PC-3 (cell line): Measurements from ENCODE around the gene DPH3. TPM values are rescaled to one million over a fixed set of nuclear protein-coding genes. Genes with fewer than 3 reads are reported as not detected.

Experiments used
- ATAC-seq: fragments of 200-7000 bp; cut with Tn5 transposase; 2 replicates; pipeline ENCODE4 v1.9.1; 2020; ENCODE audit warnings: mild to moderate bottlenecking, moderate library complexity
- BruUV-seq: library from RNA; stranded (reverse); fragments of 400-500 nt; replicated peaks from 2 replicates; lab custom pipeline; 2021; lab: Mats Ljungman, UMichigan
- CTCF ChIA-PET: fragments of 300-600 bp; sonication (Branson Sonifier 250); formaldehyde crosslinking; loops from one replicate; lab custom pipeline; 2022; ENCODE audit warnings: antibody characterized with exemption; lab: Charles Lee
- POLR2A ChIA-PET: fragments of 300-600 bp; sonication (Branson Sonifier 250); formaldehyde crosslinking; loops from one replicate; lab custom pipeline; 2022; ENCODE audit warnings: antibody characterized with exemption; ENCODE audit not compliant: unreplicated experiment; lab: Charles Lee
- DNase-seq: peaks from one replicate; pipeline ENCODE4 v3.0.0-alpha.2; 2015
- H2AFZ ChIP-seq: fragments of 300-600 bp; sonication (generic); 2 replicates; pipeline ENCODE4 v1.6.0; 2016; ENCODE audit warnings: antibody characterized with exemption, low read length
- H3F3A ChIP-seq: fragments of 300-600 bp; sonication (generic); one replicate; pipeline ENCODE4 v1.6.0; 2017; ENCODE audit warnings: antibody characterized with exemption, low read length, control low read depth, mild to moderate bottlenecking; ENCODE audit not compliant: unreplicated experiment
- H3K27ac ChIP-seq: fragments of 300-600 bp; sonication (generic); 2 replicates; pipeline ENCODE4 v1.5.1; 2016; ENCODE audit warnings: mild to moderate bottlenecking, low read length
- H3K27me3 ChIP-seq: fragments of 300-600 bp; sonication (generic); 2 replicates; pipeline ENCODE4 v1.6.1; 2016; ENCODE audit warnings: low read length, mixed read lengths
- H3K36me3 ChIP-seq: fragments of 300-600 bp; sonication (generic); 2 replicates; pipeline ENCODE4 v1.6.1; 2016; ENCODE audit warnings: low read depth, mixed run types, low read length, mixed read lengths
- H3K4me1 ChIP-seq: fragments of 300-600 bp; sonication (generic); 2 replicates; pipeline ENCODE4 v1.5.1; 2016; ENCODE audit warnings: low read length; ENCODE audit not compliant: insufficient read depth
- H3K4me2 ChIP-seq: fragments of 300-600 bp; sonication (generic); 2 replicates; pipeline ENCODE4 v1.6.0; 2016; ENCODE audit warnings: low read length
- H3K4me3 ChIP-seq: fragments of 300-600 bp; sonication (generic); 2 replicates; pipeline ENCODE4 v1.5.1; 2016; ENCODE audit warnings: mild to moderate bottlenecking, low read length, mixed read lengths
- H3K79me2 ChIP-seq: fragments of 300-600 bp; sonication (generic); 2 replicates; pipeline ENCODE4 v1.6.1; 2017; ENCODE audit warnings: low read length, mixed read lengths
- H3K9ac ChIP-seq: fragments of 300-600 bp; sonication (generic); 2 replicates; pipeline ENCODE4 v1.6.0; 2016; ENCODE audit warnings: mild to moderate bottlenecking, low read length
- H3K9me2 ChIP-seq: fragments of 300-600 bp; sonication (generic); replicated peaks from 2 replicates; pipeline ENCODE4 v1.6.1; 2016; ENCODE audit warnings: mixed run types, low read length, mixed read lengths
- H3K9me3 ChIP-seq: fragments of 300-600 bp; sonication (generic); 2 replicates; pipeline ENCODE4 v1.6.1; 2016; ENCODE audit warnings: low read length, mixed read lengths
- H4K20me1 ChIP-seq: fragments of 300-600 bp; sonication (generic); 2 replicates; pipeline ENCODE4 v1.6.1; 2016; ENCODE audit warnings: low read length, mixed read lengths
- CTCF ChIP-seq: fragments of 300-600 bp; sonication (generic); conservative IDR thresholded peaks from 2 replicates; pipeline ENCODE4 v1.5.1; 2017; ENCODE audit warnings: antibody characterized with exemption, low read depth, mild to moderate bottlenecking, low read length
- EZH2 ChIP-seq: fragments of 300-600 bp; sonication (generic); IDR thresholded peaks from one replicate; pipeline ENCODE4 v1.6.1; 2017; ENCODE audit warnings: antibody characterized with exemption, mild to moderate bottlenecking, low read length; ENCODE audit not compliant: unreplicated experiment
- EZH2phosphoT487 ChIP-seq: fragments of 300-600 bp; sonication (generic); IDR thresholded peaks from 2 replicates; pipeline ENCODE4 v1.6.1; 2018; ENCODE audit warnings: mild to moderate bottlenecking, antibody characterized with exemption, low read length, borderline replicate concordance
- intact Hi-C: fragments of 100-400 bp; cut with micrococcal nuclease; formaldehyde crosslinking; loops from 2 replicates; pipeline ENCODE4 v1.9.0; 2023
- total RNA-seq: library from RNA; depleted of rRNA; stranded (reverse); fragments of >200 nt; gene quantifications from 2 replicates; pipeline ENCODE4 v1.2.3, GENCODE V29; 2014

Gene DPH3
- total RNA-seq, 1 experiment from 2014 or later, result 10.2 TPM

DNA sequence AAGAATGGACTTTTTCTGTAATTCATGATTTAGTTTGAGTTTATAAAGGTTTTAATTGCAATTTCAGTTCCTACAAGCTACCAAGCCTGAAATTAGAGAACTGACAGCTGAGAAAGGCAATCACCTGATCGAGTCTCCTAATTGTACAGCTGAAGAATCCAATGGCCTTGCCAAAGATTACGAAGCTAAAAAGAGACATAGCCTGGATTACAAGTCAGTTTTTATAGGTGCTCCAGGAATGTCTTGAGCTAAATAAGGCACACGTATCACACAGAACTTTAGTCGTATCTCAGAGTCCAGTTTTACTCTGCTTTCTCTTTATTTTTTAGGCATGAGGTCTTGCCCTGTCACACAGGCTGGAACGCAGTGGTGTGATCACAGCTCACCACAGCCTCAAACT lies 6.6 kb downstream of the DPH3 start:
- peaks cover 20% of the 10 kb centered on the region for H3K79me2 ChIP-seq
- TF ChIP-seq EZH2 (no peak), CTCF (no peak), EZH2phosphoT487 (no peak)

DNA sequence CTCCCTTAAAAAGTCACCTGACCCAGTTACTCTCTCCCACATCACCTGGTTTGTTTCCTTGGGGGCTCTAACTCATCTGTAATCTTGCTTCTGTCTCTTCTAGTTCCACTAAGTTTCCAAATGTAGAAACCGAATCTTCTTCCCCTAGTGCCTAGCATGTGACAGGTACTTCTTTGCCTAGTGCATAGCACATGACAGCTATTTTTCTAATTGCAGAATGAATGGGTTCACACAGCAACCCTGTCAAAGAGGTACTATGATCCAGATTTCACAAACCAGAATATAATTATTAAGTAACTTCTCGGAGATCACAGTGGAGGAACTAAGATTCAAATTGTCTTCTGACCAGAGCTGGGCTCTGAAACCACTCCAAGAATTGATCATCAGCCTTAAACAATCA lies 7.4 kb downstream of the DPH3 start:
- TF ChIP-seq CTCF (no peak), EZH2phosphoT487 (no peak)
- Histone ChIP-seq H3K4me1 (no peaks in the 10 kb centered on the region), H3K36me3 (peaks cover 13% of the 10 kb centered on the region), H3K9ac (no peak overlapping the region), H3K4me2 (no peak overlapping the region), H2AFZ (no peak overlapping the region), H3K9me3 (no peaks in the 10 kb centered on the region), H3K9me2 (no peaks in the 10 kb centered on the region), H3K27me3 (no peaks in the 10 kb centered on the region), H3K4me3 (no peak overlapping the region), H3F3A (no peaks in the 10 kb centered on the region), H3K79me2 (peaks cover 12% of the 10 kb centered on the region), H4K20me1 (no peaks in the 10 kb centered on the region), H3K27ac (no peak overlapping the region)
- intact Hi-C loops, result no loop called here
- ChIA-PET CTCF (no interaction called here), POLR2A (no interaction called here)
- DNase-seq (no peak), ATAC-seq (no peak)
- BruUV-seq, result no TSS peak

More for the DNA sequence above, 6.6 kb downstream of the DPH3 start:
- Histone ChIP-seq H3K4me3 (no peak overlapping the region), H2AFZ (no peak overlapping the region), H3K4me2 (no peak overlapping the region), H3K36me3 (peaks cover 13% of the 10 kb centered on the region), H3K9me3 (no peaks in the 10 kb centered on the region), H3F3A (no peaks in the 10 kb centered on the region), H3K27me3 (no peaks in the 10 kb centered on the region), H3K4me1 (peaks cover under 1% of the 10 kb centered on the region), H3K9ac (no peak overlapping the region), H3K27ac (no peak overlapping the region), H3K9me2 (no peaks in the 10 kb centered on the region), H4K20me1 (no peaks in the 10 kb centered on the region)
- no peak for DNase-seq
- no TSS peak for BruUV-seq
- ATAC-seq, result no peak
- CTCF ChIA-PET, result interaction anchor here (0.5 kb wide), 1 partner anchor 10 kb away, joined by 13 read pairs; no protein-coding TSS in a partner anchor
- intact Hi-C loops, result no loop called here
- POLR2A ChIA-PET, result no interaction called here

DNA sequence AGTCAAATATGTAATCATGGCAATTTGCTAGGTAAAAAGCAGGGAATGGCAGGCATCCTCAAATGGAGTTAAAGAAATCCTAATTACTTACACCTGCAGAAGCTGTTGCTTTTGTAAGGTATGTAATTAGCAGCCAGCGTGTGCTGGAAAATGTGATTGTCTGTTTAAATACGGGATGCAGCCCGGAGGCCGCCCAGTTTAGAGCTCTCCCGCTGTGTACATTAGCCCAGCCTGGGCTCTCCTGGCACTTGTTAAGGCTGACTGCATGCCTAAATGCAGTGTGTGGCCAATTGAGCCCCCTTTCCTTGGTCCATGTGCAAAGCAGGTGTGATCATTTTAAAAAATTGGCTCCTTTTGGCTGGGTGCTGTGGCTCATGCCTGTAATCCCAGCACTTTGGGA lies 9.0 kb downstream of the DPH3 start:
- TF ChIP-seq EZH2phosphoT487 (no peak), CTCF (no peak), EZH2 (no peak)
- DNase-seq, result no peak
- CTCF ChIA-PET, result no interaction called here
- Histone ChIP-seq H3K4me3 (no peak overlapping the region), H3K79me2 (no peaks in the 10 kb centered on the region), H2AFZ (no peak overlapping the region), H3K27ac (no peak overlapping the region), H3K9ac (no peak overlapping the region), H3K4me2 (no peak overlapping the region), H3K4me1 (no peaks in the 10 kb centered on the region), H3K36me3 (peaks cover 12% of the 10 kb centered on the region), H3K9me2 (no peaks in the 10 kb centered on the region), H3K9me3 (no peaks in the 10 kb centered on the region), H3K27me3 (no peaks in the 10 kb centered on the region), H4K20me1 (no peaks in the 10 kb centered on the region), H3F3A (no peaks in the 10 kb centered on the region)
- no TSS peak for BruUV-seq
- intact Hi-C loops, result no loop called here
- ATAC-seq, result no peak
- POLR2A ChIA-PET, result no interaction called here
